GM18909 (cell line): ENCODE measurements around the gene ZNF845.
"Not testable (repeated sequence)": the region's sequence is repeated elsewhere in the genome, so short reads cannot be mapped to it uniquely, and the experiment has no call there.

Experiments
- ATAC-seq: cut with Tn5 transposase; IDR thresholded peaks from one replicate; pipeline ENCODE4 v1.9.1; 2021; ENCODE audit warnings: mild to moderate bottlenecking; ENCODE audit not compliant: unreplicated experiment, poor library complexity

ZNF845 gene

DNA sequence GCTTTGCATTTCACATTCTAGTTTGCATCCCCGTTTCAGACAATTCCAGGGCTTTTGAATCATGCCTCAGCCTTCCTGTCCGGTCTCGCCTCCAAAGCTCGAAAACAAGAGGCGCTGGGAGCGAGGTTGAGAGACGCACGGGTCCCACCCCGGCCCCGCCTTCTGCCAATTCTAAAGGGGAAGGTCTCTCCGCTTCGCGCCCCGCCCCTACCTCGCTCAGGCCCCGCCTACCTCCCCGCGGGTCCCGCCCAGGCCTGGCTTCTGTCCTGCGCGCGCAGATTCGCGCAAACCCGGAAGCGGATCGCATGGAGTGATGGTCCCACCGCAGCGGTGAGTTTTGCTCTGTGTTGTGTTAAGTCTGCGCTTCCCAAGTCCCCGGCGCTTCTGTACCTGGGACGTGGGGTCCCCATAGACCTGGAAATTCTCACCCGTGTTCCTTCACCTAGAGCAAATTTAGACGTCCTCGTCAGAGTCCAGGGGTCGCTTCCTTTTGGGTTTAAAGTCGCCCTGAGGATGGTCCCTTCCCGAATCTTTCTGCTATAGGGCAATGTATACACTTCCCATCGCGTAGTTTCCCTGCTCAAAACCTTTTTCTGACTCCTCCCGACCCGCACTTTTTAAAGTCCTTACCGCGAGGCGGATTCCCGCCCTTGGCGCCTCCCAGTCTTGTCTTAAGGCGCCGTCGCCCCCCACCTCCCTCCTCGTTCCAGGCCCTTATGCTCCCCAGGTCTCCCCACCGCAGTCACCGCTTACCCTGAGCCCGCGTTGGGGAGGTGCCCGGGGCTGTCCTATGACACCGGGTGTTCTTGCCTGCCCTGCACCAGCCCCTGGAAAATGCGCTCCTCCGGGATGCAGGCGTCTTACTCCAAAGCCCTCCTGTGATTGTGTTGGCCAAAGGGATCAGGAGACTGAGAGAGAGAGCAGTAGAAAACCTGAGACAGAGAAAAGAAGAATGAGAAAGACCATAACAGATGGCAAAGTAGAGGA is at the start of gene ZNF845:
ZNF845 (plus strand) TSS at position 287 of the 987 bp plus-strand sequence. CDS start 7,559 bp downstream, outside the sequence.
- ATAC-seq, result peak; percentile 90

DNA sequence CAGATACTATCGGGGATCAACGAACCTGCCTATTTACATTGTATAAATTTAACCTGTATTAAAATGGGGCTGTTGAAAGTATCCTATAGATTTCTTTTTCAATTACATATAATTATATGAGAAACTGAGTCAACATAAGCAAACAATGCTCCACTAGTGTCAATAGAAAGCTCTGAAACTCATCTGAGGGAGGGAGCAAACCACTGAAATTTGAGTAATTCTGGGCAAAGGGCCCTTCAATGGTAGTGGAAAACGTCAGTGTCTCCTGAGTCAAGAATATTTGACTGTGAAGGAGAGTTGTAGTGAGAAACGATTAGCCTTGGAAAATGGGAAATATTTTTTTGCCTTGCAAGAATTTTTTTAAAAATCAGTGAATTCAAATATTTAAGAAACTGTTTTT is 48.5 kb upstream of the ZNF845 start:
- ATAC-seq, result no peak

DNA sequence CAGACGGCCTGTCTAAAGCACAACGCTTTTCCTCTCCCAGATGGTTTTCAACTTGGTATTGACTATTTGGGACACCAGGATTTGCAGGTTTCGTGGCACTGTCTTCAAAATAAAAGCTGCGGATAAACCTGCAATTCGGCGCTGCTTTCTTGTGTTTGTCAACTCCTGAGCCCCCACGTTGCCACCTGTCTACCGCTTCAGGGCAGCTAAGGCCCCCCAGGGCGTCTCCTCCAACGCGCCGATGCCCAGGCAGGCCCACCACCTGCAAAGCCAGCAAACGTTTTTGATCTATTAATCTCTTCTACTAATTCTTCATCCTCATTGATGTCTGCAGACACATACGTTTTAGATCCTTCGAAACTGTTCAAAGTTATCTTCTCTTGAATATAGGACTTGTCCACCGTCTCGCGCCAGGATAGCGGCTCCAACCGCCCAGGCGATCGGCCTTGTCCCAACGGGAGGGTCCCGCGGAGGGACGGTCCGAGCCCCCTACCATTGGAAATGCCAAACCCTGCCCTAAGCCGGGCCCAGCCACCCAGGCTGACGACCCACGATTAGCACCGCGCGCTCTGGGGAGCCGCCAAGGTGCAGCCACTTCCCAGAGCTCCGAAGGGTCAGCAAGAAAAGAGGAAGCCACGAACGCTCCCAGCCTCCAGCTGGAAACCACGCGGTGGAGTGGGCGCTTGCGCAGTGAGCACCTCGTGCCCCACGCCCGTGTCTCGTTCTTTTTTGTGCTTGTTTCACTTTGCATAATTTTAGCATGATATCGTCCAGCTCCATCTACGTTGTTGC is 42.6 kb upstream of the ZNF845 start:
- ATAC-seq, result no peak

DNA sequence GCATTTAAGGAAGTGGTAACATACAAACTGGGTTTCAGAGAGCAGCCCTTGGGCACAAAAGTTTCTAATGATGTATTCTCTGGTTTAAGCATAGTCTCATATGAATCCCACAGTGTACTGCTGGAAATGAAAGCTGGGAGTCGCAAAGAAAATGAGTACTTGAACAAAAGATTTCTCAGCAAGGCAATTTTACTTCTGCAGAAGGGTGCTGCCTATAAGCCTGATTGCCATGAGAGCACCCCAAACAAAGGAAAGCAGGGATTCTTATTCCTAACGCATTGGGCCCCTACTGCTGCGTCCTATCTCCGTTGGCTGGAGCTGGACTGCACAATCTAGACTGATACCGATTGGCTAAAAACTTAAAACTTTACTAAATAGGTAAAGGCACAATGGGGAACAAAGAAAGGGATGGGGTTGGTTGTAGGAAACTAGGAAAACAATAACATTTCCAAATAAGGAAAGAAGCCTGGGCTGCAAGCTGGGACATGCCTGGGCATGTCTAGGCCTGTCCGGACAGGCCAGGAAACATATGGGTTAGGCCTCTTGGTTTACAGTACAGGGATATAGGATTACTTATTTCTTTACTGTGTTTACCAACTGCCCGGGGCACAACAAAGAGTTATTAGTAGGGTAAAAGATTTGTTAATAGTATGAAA is 38.6 kb upstream of the ZNF845 start:
- no peak for ATAC-seq

DNA sequence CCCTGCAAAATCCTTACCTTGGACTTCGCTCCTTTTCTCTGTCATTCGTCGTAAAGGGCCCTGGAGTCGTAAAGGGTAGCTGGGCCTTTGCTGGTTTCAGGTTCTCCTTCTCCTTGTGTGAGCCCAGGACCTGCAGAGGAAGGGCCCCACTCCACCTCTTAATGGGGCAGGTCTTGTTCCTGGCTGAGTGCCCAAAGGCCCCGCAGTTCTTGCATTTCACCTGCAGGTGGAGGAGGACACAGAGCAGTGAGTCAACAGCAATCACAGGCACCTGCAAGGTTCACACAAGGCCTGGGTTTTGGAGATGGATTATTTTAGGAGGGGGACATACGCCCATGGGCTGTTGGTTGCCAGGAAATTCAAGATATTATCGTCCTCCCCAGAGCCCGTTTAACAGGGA is 32.2 kb upstream of the ZNF845 start:
- ATAC-seq, result not testable (repeated sequence)

DNA sequence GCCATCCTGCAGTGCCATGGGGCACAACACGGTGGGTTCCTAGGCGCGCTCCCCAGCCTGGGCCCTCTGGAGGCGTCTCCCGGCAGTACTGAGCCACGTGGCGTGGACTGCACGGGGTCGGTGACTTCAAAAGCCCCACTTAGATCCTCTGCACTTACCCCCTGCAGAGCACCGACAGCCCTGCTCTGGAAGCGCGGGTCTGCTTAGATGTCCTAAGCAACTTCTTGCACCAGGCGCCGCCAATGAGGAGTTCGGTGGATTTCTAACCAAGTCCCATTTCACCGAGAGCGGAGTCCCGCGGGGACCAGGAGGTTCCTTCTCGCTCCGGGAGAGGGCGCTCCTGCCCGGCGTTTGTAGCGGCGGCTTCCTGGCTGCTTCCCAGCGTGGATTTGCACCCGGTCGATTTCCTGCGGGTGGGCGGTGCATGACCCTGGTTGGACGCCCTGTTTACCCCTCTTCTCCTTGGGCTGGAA is 25.2 kb upstream of the ZNF845 start:
- no peak for ATAC-seq

DNA sequence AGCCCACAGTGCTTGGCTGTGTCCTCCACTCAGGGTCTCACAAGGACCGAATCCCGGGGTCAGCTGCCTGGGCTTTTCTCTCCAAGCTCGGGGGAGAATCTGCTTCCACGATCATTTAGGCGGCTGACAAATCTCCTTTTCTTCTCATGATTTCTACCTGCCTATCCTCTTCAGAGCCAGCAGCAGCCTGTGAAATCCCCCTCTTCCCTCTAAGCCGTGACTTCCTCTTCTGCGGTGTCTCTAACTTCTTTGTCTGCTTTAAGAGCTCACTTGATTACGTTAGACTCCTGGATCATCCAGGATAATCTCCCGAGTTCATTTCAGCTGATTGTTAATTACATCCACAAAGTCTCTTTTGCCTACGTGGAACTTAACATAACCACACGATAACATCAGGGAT is 22.5 kb upstream of the ZNF845 start:
- ATAC-seq, result no peak

DNA sequence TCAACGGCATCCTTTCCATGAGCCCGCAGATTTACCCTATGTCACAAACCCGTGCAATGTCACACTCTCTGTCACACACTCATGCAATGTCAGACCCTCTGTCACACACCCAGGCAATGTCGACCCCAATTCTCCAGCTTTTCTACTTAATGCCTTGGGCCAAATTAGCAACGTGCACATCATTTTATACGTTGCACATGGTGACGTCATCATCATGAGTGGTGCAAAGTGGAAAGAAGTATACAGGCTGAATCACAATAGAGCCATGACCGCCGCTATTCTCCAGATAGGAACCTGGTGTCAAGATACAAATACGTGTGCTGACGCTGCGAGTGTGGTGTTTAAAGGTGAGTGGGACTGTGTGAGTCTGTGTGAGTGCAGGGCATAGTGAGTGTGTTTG is 21.7 kb upstream of the ZNF845 start:
- no peak for ATAC-seq

DNA sequence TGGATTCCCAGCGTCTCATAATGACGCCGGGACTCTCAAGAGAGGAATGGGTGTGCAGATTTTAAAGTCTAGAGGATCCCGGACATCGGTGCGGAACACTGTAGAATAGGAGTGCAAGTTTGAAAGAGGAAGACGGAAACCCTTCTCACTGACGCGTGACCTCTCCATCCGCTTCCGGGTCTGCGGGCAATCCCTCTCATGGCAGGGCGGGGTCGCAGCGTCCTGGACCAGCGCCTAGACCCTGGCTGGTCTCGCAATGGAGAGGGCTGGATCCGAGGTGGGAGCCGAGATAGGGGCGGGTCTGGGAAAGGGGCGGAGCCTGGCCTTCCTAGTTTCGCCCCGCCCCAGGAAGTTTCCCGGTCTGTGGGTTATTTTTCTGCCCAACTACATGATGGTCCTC is 4.6 kb upstream of the ZNF845 start:
- no peak for ATAC-seq

DNA sequence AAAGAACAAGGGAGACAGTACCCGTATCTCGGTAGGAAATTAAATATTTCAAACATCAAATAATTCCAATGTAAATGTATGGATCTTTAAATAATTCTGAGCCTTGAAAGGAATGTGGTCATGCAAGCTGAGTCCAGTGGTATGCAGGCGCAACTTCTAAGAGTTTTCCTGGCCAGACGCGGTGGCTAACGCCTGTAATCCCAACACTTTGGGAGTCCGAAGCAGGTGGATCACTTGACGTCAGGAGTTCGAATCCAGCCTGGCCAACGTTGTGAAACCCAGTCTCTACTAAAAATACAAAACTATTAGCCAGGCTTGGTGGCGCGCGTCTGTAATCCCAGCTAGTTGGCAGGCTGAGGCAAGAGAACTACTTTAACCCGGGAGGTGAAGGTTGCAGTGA is 1.1 kb upstream of the ZNF845 start:
- ATAC-seq, result no peak

DNA sequence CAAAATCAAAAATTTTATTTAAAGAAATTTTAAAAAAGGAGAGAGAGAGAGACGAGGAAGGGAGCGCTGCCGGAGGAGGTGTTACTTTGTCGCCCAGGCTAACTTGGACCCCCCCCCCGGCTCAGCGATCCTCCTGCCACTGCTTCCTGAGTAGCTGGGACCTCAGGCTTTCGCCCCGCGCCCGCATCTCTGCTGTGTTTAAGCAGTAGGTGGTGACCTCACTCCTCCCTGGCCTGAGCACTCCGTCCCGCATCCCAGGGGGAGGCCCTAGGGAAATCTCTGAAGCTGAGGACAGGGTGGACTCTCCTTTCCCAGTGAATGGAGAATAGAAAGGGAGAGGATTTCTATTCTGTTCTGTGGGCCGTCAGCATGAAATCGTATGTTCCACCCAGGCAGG is 485 bp upstream of the ZNF845 start:
- ATAC-seq, result no peak

DNA sequence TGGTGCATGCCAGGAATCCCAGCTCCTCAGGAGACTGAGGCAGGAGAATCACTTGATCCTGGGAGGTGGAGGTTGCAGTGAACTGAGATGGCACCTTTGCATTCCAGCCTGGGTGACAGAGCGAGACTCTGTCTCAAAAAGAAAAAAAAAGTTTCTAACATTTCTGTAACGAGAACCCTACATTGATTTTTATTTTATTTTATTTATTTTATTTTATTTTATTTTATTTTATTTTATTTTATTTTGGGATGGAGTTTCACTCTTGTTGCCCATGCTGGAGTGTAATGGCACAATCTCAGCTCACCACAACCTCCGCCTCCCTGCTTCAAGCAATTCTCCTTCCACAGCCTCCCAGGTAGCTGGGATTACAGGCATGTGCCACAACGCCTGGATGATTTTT is 10.9 kb downstream of the ZNF845 start:
- ATAC-seq, result not testable (repeated sequence)

DNA sequence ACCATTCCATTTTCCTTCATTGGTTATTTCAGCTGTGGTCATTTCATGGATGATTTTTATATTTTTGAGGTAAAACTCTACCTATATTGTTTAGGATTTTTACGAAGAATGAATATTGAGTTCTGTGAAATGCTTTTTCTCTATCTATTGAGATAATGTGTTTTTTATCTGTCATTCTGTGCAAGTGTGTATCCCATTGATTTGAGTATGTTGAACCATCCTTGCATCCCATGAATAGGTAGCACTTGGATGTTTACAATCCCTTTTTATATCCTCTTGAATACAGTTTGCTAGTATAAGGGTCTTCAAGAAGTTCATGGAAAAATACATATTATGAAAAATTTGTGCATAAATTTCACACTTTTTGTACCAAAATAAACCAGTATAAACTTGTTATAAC is 22.2 kb downstream of the ZNF845 start:
- no peak for ATAC-seq

DNA sequence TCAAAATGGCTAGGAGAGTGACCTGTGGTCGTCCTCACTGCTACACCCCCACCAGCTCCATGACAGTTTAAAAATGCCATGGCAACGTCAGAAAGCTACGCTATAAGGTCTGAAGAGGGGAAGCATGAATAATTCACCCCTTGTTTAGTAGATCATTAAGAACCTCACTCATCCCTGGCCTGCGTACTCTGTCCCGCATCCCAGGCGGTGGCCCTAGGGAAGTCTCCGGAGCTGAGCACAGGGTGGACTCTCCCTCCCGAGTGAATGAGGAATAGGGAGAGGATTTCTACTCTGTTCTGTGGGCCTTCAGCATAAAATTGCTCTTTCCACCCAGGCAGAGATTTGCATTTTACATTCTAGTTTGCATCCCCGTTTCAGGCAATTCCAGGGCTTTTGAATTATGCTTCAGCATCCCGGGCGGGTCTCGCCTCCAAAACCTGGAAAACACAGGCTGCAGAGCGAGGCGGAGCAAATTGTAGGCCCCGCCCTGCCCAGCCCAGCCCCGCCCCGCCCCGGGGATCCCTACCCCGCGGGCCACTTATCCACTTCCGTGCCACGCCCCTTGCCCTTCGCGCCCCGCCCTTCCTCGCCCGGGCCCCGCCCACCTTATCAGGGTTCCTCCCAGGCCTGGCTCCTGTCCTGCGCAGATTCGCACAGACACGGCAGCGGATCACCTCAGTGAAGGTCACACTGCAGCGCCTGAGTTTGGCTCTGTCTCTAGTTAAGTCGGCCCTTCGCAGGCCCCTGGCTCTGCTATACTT is 24.5 kb downstream of the ZNF845 start:
- no peak for ATAC-seq

DNA sequence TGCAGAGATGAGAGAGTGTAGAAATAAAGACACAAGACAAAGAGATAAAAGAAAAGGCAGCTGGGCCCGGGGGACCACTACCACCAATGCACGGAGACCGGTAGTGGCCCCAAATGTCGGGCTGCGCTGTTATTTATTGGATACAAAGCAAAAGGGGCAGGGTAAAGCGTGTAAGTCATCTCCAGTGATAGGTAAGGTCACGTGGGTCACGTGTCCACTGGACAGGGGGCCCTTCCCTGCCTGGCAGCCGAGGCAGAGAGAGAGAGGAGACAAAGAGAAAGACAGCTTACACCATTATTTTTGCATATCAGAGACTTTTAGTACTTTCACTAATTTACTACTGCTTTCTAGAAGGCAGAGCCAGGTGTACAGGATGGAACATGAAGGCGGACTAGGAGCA is 26.5 kb downstream of the ZNF845 start:
- not testable (repeated sequence) for ATAC-seq

DNA sequence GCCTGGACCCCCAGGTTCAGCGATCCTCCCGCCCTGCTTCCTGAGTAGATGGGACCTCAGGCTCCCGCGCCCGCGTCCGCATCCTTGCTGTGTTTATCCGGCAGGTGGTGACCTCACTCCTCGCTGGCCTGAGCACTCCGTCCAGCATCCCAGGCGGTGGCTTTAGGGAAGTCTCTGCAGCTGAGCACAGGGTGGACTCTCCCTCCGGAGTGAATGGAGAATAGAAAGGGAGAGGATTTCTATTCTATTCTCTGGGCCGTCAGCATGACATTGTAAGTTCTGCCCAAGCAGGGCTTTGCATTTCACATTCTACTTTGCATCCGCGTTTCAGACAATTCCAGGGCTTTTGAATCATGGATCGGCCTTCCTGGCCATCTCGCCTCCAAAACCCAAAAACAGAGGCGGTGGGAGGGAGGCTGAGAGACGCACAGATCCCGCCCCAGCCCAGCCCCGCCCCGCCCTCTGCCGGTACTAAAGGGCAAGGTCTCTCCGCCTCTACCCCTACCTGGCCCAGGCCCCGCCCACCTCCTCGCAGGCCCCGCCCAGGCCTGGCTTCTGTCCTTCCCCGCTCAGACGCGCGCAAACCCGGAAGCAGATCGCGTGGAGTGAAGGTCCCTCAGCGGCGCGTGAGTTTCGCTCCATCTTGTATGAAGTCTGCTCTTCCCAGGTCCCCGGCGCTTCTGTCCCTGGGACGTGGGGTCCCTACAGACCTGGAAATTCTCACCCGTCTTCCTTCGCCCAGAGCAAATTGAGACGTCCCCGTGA is 31.8 kb downstream of the ZNF845 start, which contains the start of gene ZNF525:
ZNF525 (plus strand) TSS at position 572 of the 765 bp plus-strand sequence. CDS start 6,577 bp downstream, outside the sequence.
- ATAC-seq, result peak; percentile 99

DNA sequence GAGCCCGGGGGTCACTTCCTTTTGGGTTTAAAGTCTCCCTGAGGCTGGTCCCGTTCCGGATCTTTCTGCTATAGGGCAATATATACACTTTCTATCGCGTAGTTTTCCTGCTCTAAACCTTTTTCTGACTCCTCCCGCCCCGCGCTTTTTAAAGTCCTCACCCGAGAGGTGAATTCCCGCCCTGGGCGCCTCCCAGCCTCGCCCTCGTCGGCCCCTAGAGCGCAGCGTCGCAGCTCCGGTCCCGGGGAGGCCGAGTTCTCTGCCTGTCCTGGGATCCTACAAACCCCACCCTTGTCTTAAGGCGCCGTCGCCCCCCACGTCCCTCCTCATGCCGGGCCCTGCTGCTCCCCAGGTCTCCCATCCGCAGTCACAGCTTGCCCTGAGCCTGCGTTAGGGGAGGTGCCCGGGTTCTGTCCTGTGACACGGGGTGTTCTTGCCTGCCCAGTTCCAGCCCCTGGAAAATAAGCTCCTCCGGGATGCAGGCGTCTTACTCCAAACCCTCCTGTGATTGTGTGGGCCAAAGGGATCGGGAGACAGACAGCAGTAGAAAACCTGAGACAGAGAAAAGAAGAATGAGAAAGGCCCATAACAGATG is 32.4 kb downstream of the ZNF845 start:
- peak; percentile 53 for ATAC-seq

DNA sequence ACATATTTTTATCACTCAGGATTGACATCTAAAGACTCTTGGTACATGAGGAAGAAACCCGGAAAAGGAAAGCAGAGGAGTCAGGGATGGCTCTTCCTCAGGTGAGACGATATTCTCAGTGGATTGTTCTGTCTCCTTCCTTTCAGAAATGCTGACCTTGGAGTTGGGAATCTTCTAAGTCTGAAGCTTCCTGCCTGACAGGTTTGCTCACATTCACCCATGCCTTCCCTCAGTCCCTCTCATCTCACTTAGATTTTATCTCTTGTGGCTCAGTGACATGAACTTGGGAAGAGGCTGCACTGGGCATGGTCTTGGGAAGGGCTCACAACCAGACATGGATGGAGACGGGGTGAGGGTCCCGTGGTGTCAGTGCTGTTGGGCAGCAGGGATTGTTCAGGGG is 38.6 kb downstream of the ZNF845 start:
- ATAC-seq, result no peak

DNA sequence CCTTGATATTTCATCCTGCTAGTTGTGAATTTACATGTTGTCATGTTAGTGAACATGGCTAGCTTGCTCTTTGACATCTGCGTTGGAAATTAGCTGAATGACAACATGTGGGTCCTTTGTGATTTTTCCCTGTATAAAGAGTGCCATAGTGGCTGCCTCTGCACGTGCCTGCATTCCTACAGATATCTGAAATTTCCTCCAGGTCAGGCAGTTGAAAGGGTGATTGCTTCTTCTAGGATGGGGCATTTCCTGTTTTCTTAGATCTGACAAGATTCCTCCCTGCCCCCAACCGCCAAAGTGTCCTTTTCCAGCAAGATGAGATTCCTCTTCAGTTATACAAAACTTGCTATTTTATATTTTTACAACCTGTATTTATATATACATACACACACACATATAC is 40.7 kb downstream of the ZNF845 start:
- no peak for ATAC-seq
